Kidney epithelial cell (primary cell): Measurements from ENCODE around the gene SLC38A3. TPM values are rescaled to one million over a fixed set of nuclear protein-coding genes. Genes with fewer than 3 reads are reported as not detected.
A peak's percentile ranks its signal among the peaks of the same experiment; 100 is the strongest.

Source experiments
- DNase-seq: peaks from one replicate; pipeline ENCODE4 v3.0.0-alpha.2; 2010; ENCODE audit warnings: low read depth
- H3K27me3 ChIP-seq: 2 replicates; pipeline ENCODE4 v1.6.0; 2011; ENCODE audit warnings: low read length; ENCODE audit not compliant: control insufficient read depth, insufficient read depth
- H3K36me3 ChIP-seq: 2 replicates; pipeline ENCODE4 v1.5.1; 2011; ENCODE audit warnings: low read length; ENCODE audit not compliant: control insufficient read depth, insufficient read depth
- H3K4me3 ChIP-seq: 2 replicates; pipeline ENCODE4 v1.5.1; 2011; ENCODE audit warnings: low read depth, mild to moderate bottlenecking, control low read depth, low read length
- total RNA-seq: library from RNA; depleted of rRNA; stranded (reverse); fragments of >200 nt; gene quantifications from 2 replicates; pipeline ENCODE4 v1.2.3, GENCODE V29; 2015
- TF ChIP-seq, protein P1 (sequence below): IDR thresholded peaks from 2 replicates; pipeline ENCODE4 v1.5.1; 2011; ENCODE audit warnings: mild to moderate bottlenecking, moderate library complexity, low read length, control low read depth, inconsistent platforms; ENCODE audit not compliant: insufficient read depth, poor library complexity, severe bottlenecking

SLC38A3 gene
- total RNA-seq: 0.13 and 0.48 TPM in 2 replicates

DNA sequence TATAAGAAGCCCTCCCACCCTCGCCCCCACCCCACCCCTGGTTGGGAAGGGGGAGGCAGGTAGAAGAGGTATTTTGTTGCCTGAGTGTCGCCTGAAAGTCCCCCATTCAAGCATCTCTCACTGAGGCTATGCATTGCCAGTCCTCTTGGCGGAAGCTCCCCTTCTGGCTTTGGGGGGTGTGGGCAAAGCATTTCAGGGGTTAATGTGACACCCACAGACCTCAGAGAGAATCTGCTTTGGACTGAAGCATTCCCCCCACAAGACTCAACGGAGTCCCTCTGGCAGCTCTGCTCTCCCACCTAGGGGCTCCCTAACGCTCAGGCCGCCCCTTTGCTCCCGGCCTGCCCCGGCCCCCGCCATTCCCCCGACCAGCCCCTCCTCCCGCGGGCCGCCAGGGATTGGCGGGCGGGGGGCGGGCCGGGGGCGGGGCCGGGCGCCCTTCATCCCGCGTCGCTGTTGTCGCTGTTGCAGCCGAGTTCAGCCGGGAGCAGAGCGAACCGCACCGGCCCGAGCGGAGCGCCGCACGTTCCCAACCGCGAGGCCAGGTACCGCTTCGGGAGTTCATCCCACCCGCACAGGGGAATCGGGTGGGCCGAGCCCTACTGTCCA is at the start of gene SLC38A3:
Gene SLC38A3 (plus strand): TSS at position 468 of the 609 bp plus-strand sequence. CDS start 8,929 bp downstream, outside the sequence.
- Histone ChIP-seq H3K27me3 (peaks cover 56% of the 10 kb centered on the region), H3K4me3 (peak within 1 kb of the TSS; percentile 19), H3K36me3 (no peaks in the 10 kb centered on the region)
- no peak for DNase-seq
- TF ChIP-seq, protein P1, sequence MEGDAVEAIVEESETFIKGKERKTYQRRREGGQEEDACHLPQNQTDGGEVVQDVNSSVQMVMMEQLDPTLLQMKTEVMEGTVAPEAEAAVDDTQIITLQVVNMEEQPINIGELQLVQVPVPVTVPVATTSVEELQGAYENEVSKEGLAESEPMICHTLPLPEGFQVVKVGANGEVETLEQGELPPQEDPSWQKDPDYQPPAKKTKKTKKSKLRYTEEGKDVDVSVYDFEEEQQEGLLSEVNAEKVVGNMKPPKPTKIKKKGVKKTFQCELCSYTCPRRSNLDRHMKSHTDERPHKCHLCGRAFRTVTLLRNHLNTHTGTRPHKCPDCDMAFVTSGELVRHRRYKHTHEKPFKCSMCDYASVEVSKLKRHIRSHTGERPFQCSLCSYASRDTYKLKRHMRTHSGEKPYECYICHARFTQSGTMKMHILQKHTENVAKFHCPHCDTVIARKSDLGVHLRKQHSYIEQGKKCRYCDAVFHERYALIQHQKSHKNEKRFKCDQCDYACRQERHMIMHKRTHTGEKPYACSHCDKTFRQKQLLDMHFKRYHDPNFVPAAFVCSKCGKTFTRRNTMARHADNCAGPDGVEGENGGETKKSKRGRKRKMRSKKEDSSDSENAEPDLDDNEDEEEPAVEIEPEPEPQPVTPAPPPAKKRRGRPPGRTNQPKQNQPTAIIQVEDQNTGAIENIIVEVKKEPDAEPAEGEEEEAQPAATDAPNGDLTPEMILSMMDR: no peak

DNA sequence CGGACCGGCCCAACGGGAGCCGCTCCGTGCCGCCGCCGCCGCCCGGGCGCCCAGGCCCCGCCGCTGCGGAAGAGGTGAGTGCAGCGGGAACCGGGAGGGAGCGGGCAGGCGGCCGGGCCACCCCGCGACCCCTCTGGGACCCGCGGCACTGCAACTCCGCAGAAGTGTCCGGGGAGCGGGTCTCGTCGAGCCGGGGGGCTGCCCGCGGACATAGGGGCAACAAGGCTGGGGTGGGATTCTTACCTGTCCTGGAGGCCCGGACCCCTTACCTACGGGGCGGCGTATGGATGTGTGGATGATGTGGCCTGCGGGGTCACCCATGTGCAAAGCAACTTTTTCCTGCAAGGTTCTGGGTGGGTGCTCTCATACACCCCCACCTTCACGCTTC is 49.6 kb upstream of the SLC38A3 start:
- Histone ChIP-seq H3K36me3 (no peaks in the 10 kb centered on the region), H3K4me3 (peak overlapping the region; percentile 66), H3K27me3 (peaks cover 2% of the 10 kb centered on the region)
- TF ChIP-seq, protein P1: no peak
- DNase-seq: no peak

DNA sequence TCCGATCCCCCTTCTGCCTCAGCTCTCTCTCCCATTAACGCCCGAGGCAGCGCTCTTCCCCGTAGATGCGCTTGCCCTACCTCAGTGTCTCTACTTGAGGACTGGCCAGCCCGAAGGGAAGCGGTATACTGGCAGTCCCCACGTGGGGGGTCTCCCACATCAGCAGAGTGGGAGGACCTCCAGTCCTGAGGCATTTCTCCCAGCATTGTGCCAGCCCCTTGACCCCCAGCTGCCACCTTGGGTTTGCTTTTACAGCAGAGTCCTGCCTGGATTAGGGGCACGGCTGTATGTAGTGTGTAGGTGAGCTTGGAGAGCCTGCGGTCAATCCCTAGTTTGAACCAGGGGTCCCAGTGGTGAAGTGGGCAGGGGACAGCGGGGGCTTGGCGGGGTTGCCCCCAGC is 49.2 kb upstream of the SLC38A3 start:
- DNase-seq: no peak
- Histone ChIP-seq H3K36me3 (no peaks in the 10 kb centered on the region), H3K4me3 (peak overlapping the region; percentile 66), H3K27me3 (peaks cover 2% of the 10 kb centered on the region)
- TF ChIP-seq, protein P1: no peak

DNA sequence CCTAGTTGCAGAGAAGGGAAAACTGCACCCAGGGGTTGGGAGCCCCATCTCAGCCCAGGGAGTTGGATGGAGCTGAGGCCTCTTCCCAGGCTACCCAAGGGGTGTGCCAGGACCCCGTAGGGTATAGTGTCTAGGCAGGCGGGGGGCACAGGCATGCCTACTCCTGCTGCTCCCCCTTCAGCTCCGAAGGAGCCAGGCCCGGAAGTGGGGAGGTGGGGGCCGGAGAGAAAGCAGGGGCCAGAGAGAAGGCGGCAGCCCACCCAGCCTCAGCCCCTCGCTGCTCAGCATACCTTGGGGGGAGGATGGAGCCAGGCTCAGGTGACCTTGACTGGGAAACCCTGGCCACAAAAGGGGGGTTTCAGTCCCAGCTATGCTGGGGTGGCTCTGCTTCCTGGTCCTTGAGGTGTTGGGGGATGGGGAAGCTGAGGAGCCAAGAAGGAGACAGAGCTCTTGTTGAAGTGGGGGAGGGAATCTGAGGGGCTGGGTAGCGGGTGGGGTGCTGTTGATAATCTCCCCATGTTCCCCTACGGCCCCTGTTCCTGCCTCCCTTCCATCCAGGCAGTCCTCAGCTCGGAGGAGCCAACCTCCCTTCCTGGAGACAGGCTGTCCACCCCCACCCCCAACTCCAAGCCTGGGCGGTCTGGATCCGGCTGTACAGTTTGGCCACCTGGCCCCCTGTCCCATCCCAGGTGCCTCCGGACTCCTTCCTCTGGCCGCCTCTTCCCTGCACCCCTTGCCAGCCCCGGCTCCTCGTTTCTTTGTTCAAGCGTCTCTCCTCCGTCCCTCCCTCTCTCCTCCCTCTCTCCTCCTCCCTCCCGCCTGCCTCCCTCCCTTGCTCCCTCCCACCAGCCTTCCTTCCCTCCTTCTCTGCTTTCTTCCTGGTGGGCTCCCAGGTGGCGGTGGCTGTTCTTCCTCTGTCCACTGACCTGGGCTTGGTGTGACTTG is 48.2 kb upstream of the SLC38A3 start:
- Histone ChIP-seq H3K36me3 (no peaks in the 10 kb centered on the region), H3K27me3 (peaks cover 2% of the 10 kb centered on the region), H3K4me3 (peak overlapping the region; percentile 66)
- TF ChIP-seq, protein P1: no peak
- DNase-seq: no peak

DNA sequence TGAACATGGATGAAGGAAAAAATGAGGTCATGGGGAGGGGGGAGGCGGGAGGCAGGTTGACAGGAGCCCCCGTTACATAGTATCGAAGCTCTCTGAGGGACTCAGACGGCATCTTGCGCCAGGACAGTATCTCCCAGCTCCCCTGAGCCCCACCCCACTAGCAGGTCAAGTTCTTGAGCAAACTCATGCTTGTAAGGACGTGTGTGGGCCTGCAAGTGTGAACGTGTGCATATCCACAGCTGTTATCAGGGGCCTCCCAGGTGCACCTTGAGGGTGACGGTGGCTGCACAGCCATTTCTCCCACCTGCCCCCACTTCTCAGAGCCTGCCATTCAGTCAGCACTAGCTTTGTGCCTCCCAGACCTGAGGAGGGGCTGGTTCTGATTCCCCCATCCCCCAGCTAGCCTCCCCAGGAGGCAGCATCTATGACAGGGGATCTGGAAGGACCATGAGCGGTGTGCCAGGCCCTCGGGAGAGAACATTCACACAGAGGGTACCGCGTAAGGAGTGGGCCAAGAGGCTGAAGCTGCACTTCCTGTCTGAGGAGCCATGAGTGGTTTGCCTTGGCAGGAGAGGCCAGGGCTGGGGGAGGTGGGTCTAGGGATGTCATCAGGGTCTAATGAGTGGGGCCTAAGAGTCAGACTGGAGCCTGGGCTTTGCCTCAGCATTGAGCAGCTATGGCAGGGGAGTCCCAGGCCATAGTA is 47.1 kb upstream of the SLC38A3 start:
- no peak for DNase-seq
- no peaks in the 10 kb centered on the region for H3K36me3 ChIP-seq
- TF ChIP-seq, protein P1: no peak
- peaks cover 2% of the 10 kb centered on the region for H3K27me3 ChIP-seq
- no peak overlapping the region for H3K4me3 ChIP-seq
